SK-N-DZ (cell line): ENCODE data around the gene C2orf81.
"Not testable (repeated sequence)": the region's sequence is repeated elsewhere in the genome, so short reads cannot be mapped to it uniquely, and the experiment has no call there.

ENCODE experiments used
- DNase-seq: peaks from one replicate; pipeline ENCODE4 v3.0.0-alpha.2; 2015; ENCODE audit warnings: low spot score

The C2orf81 gene

DNA sequence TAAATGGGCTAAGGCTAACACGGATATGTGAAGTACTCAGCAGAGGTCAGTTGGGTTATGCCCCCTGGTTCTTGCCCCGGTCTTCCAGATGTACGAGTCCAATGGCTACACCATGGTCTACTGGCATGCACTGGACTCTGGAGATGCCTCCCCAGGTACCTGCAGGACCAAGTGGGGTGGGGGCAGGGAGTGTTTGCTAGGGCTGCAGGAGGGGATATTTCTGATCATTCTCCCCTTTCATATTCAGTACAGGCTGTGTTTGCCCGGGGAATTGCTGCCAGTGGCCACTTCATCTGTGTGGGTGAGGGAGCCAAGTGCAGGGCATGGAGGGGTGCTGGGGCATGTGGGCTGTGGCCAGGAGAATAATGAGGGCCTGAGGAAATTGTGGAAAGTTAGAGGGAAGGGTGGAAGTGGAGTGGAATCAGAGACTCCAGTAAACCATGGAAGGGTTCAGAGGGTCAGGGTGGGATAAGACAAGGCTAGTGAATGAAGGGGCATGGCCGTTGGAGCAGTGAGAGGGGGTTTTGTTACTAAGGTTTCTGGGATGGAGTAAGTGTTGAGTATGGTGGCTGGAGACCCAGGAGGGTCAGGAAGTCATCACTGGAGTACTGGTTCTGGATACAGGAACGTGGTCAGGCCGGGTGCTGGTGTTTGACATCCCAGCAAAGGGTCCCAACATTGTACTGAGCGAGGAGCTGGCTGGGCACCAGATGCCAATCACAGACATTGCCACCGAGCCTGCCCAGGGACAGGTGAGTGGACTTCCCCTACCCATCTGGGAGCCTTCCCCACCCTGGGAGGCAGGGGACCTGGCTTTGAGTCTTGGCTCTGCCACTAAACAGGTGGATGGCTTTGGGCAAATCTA, 2.0 kb upstream of the C2orf81 start:
- DNase-seq = no peak

- not testable (repeated sequence) for DNase-seq
Observed at GRCh38 chr2:74420443-74421103, 846 bp downstream of the C2orf81 start.

DNA sequence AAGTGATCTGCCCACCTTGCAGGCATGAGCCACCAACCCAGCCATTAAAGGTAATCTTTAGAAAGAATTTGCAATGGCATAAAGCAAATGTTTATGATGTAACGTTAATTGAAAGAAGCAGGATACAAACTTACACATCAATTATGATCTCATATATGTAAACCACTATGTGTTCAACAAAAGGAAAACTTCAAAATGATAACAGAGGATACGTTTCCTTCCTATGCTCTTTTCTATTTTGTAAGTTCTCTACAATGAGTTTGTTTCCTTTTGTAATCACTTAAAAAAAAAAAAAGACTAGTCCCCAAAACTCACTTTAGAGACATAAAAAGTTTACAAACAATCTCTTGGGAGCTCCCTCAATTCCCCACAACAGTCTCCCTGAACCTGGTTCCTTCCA, 1.4 kb downstream of the C2orf81 start:
- no peak for DNase-seq

DNA sequence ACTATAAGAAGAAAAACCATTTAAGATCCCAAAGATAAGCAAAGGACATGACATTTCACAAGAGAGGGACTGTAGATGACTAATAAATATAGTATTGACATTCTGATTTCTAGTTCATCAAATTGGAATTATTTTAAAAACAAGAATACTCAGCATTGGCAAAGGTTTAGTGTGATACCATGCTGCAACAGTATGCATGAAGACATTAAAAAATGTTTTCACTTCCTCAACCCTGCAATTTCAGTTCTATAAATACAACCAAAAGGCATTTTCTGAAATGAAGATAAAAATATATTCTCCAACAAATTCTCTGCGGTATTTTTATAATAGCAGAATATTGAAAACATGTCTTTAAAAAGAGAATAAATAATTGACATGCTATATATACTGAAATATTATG, 2.1 kb downstream of the C2orf81 start:
- no peak for DNase-seq

GRCh38 chr2:74418312-74418711, 3.1 kb downstream of the C2orf81 start:
- DNase-seq = no peak

GRCh38 chr2:74417763-74418162, 3.7 kb downstream of the C2orf81 start:
- DNase-seq = no peak

DNA sequence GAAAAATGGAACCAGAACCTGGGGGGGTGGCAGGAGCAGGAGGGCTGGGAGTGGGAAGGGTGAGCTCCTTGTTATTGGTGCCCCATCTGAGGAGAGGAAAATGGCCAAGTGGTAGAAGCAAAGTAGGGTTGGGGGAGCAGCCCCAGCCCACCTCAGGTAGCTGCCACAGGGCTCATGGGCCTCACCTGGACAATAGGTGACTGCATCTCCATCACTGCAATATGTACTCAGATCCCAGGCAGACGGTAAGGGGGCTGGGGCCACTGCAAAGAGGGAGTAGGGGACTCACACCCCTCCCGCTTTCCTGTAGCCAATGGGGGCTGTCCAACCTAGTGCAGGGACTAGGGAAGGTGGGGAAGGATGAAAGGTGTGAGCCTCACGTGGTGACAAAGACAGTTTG, 4.2 kb downstream of the C2orf81 start:
- DNase-seq = no peak

GRCh38 chr2:74416778-74417177, 4.6 kb downstream of the C2orf81 start:
- DNase-seq = no peak

DNA sequence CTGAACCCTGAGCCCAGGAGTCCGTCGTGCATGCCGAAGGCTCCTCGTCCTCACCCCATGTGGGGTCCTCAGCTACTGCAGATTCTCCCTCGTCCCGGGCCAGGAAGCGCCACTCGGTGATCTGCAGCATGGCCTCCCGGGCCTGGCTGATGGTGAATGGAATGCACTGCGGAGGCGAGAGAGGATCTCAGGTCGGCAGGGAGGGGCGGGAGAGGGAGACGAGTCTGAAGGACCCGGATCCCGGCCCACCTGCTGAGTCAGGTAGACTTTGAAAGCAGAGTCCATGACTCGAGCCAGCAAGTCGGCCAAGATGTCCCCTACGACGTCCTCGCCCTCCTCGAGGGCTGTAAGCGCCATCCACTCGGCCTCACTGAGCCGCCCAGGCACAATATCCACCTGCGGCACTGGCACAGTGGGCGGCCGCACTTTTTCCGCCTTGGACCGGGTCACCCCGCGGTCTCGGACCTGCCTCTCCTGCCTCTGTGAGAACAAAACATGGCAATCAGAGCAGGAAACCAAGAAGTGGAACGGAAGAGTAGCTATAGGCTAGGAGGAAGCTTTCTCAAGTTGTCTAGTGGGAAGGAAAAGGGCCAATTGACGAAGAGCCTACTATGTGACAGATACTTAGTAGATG, 5.5 kb downstream of the C2orf81 start:
- no peak for DNase-seq

- DNase-seq = no peak
Observed at GRCh38 chr2:74414881-74415761, 6.3 kb downstream of the C2orf81 start.

DNA sequence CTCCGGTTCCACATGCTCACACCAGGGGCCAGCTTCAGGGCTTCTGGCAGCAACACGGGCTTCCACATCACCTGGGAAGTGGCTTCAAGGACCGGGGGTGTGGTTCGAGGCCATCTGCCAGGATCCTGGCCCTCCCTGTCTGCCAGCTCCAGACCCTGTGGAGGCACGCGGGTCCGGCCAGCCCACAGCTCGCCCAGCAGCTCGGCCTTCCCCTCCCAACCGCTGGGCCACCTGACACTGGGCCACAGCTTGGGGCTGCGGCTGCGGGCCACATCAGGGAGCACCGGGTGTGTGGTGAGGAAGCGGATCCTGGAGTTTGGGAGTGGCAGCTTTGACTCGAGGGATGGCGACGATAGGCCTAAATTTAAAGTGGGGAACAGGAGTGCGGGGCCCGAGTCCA, 7.0 kb downstream of the C2orf81 start:
- DNase-seq = no peak

DNA sequence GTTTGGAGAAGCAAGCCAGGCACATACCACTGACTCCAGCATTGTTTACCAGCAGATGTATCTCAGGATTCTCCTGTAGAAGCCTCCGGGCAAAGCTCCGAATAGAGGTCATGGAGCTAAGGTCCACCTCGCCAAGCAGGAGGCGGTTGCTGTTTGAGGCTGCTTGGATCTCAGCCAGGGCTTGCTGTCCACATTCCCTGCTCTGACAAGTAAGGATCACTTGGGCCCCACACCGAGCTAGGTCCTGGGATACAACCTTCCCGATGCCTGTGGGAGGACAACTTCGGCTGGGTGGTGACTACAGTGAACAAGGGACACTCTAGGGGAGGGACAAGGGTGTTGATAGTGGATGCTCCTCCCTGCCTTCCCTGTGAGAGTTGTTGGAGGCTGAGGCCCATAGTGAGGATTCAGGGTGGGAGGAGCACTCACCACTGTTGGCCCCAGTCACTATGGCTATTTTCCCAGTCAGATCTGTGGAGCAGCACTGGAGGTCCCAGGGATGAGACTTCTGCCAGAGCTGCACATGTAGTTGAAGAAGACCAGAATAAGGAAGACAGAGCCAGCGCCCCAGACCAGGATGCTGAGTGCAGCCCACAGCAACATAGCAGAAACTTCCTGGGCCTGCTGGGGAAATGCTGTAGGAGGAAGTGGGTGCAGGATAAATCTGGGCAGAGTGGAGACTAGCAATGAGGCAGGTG, 8.3 kb downstream of the C2orf81 start:
- no peak for DNase-seq

DNA sequence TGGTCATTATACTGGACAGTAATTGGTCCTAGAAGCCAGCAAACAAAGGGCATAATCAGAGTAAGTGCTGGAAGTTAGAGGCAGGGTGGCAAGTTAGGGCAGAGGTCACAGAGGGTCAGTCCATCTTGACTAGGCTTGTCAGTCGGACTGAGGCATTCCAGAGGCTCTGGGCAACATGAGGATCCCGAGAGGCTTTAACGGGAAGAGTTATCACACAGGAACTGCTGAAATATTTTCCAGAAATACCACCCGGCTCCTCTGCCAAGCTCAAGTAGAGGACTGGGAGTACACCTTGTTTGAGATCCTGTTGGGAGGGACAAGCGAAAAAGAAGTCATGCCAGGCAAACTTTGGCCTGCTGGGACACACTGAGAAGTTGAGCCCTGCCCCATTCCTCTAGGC, 13.7 kb downstream of the C2orf81 start:
- DNase-seq = no peak

DNA sequence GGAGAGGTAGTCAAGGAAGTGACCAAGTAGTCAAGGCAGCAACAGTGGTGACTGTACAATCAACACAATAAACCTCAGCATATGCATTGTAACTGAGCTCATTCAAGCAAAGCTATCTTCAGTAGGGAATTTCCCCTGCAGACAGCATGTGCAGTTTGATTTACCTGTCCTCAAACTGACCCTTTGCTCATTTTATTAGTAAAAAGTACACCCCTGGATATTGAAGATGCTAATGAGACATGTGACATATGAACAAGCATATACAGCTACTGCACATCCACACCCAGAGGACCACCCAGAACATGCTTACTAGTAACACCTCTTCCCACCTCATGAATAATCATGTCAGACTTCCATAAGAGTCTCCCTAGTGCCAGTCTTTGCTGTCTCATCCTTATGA, 15.4 kb downstream of the C2orf81 start:
- DNase-seq = no peak

- no peak for DNase-seq
Observed at GRCh38 chr2:74401891-74402290, 19.5 kb downstream of the C2orf81 start.

GRCh38 chr2:74399785-74400184, 21.6 kb downstream of the C2orf81 start:
- peak; percentile 41 for DNase-seq

- DNase-seq = no peak
Observed at GRCh38 chr2:74396149-74396548, 25.3 kb downstream of the C2orf81 start.

DNA sequence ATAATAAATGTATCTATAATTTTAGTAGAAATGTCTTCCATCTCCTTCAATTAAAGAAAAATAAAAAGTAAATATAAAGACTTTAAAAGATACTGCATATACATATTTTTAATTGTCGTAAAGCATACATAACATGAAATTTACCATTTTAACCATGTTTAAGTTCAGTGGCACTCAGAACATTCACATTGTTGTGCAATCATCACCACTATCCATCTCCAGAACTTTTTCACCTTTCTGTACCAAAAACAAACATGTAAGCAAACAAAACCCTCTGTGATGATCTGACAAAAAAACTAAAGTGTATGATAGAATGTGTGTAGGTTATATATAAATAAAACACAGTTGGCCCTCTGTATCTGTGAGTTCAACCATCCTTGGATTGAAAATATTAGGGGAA, 27.9 kb downstream of the C2orf81 start:
- no peak for DNase-seq

DNA sequence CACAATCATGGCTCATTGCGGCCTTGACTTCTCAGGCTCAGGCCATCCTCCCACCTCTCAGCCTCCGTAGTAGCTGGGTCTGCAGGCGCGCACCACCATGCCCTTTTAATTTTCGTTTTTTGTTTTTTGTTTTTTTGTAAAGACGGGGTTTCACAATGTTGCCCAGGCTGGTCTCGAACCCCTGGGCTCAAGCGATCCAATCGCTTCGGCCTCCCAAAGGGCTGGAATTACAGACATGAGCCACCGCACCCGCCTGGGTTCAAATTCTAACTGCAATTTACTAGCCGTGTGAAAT, 29.0 kb downstream of the C2orf81 start:
- no peak for DNase-seq

- peak; percentile 92 for DNase-seq
Observed at GRCh38 chr2:74391580-74392448, 29.6 kb downstream of the C2orf81 start.
